Caco-2 (cell line): ENCODE results near the gene PPP1R3F. TPM values are rescaled to one million over a fixed set of nuclear protein-coding genes. Genes with fewer than 3 reads are reported as not detected.

ENCODE experiments used
- BruUV-seq: library from RNA; stranded (reverse); fragments of 400-500 nt; replicated peaks from 2 replicates; lab custom pipeline; 2021; lab: Mats Ljungman, UMichigan
- CTCF ChIA-PET: fragments of 300-600 bp; sonication (Branson Sonifier 250); formaldehyde crosslinking; loops from one replicate; lab custom pipeline; 2022; ENCODE audit warnings: antibody characterized with exemption; lab: Charles Lee
- POLR2A ChIA-PET: fragments of 300-600 bp; sonication (Branson Sonifier 250); formaldehyde crosslinking; loops from one replicate; lab custom pipeline; 2022; ENCODE audit warnings: antibody characterized with exemption; lab: Charles Lee
- DNase-seq, 2 experiments: peaks; one replicate each; pipeline versions ENCODE4 v3.0.0 to v3.0.0-alpha.2; 2020 to 2022
- H3K27me3 ChIP-seq: replicated peaks from 2 replicates; pipeline ENCODE4 v1.6.0; 2011; ENCODE audit warnings: low read length; ENCODE audit not compliant: control insufficient read depth, insufficient read depth
- H3K36me3 ChIP-seq: 2 replicates; pipeline ENCODE4 v1.5.1; 2011; ENCODE audit warnings: low read length; ENCODE audit not compliant: control insufficient read depth, insufficient read depth
- H3K4me1 ChIP-seq: fragments of 250-450 bp; sonication (Bioruptor Pico); 2 replicates; pipeline ENCODE4 v1.5.1; 2020; ENCODE audit warnings: mild to moderate bottlenecking
- H3K4me3 ChIP-seq: 2 replicates; pipeline ENCODE4 v1.5.1; 2011; ENCODE audit warnings: low read depth, mild to moderate bottlenecking, control low read depth, low read length
- H3K9me3 ChIP-seq: fragments of 250-450 bp; sonication (Bioruptor Pico); 2 replicates; pipeline ENCODE4 v1.5.1; 2020; ENCODE audit warnings: mild to moderate bottlenecking, moderate library complexity
- H3K27ac Mint-ChIP-seq: one replicate; pipeline ENCODE4 v1.8.0; 2022; ENCODE audit warnings: mixed read lengths; ENCODE audit not compliant: unreplicated experiment
- H3K27me3 Mint-ChIP-seq: one replicate; pipeline ENCODE4 v1.8.0; 2022; ENCODE audit warnings: mixed read lengths; ENCODE audit not compliant: insufficient read depth, unreplicated experiment
- H3K36me3 Mint-ChIP-seq: one replicate; pipeline ENCODE4 v1.8.0; 2022; ENCODE audit warnings: mild to moderate bottlenecking, mixed read lengths; ENCODE audit not compliant: insufficient read depth, unreplicated experiment
- H3K4me1 Mint-ChIP-seq: one replicate; pipeline ENCODE4 v1.8.0; 2022; ENCODE audit warnings: low read depth, mixed read lengths; ENCODE audit not compliant: unreplicated experiment
- H3K4me3 Mint-ChIP-seq: one replicate; pipeline ENCODE4 v1.8.0; 2022; ENCODE audit warnings: mild to moderate bottlenecking, moderate library complexity, mixed read lengths; ENCODE audit not compliant: unreplicated experiment
- H3K9me3 Mint-ChIP-seq: one replicate; pipeline ENCODE4 v1.8.0; 2022; ENCODE audit warnings: mixed read lengths; ENCODE audit not compliant: unreplicated experiment
- intact Hi-C: fragments of 100-400 bp; cut with micrococcal nuclease; formaldehyde crosslinking; loops from one replicate; pipeline ENCODE4 v1.10.0; 2022; ENCODE audit not compliant: unreplicated experiment
- total RNA-seq: library from RNA; stranded (reverse); gene quantifications from 2 replicates; pipeline ENCODE4 v1.2.3, GENCODE V29; 2022
- TF ChIP-seq, protein P1 (sequence below), 2 experiments: fragments of 200-600 bp in 1 of 2; IDR thresholded peaks; 1 replicate in 1 of 2; 2 replicates in 1 of 2; pipeline versions ENCODE4 v1.5.1 to v1.8.0; 2011 to 2022; ENCODE audit warnings: antibody characterized with exemption in 1 of 2, control low read depth in 1 of 2, inconsistent platforms in 1 of 2, low read depth in 1 of 2, low read length in 1 of 2, mild to moderate bottlenecking in 1 of 2, moderate library complexity in 1 of 2; ENCODE audit not compliant: insufficient read depth in 1 of 2, severe bottlenecking in 1 of 2, unreplicated experiment in 1 of 2

PPP1R3F gene
- total RNA-seq, 1 experiment from 2014 or later = 3.9 TPM

DNA sequence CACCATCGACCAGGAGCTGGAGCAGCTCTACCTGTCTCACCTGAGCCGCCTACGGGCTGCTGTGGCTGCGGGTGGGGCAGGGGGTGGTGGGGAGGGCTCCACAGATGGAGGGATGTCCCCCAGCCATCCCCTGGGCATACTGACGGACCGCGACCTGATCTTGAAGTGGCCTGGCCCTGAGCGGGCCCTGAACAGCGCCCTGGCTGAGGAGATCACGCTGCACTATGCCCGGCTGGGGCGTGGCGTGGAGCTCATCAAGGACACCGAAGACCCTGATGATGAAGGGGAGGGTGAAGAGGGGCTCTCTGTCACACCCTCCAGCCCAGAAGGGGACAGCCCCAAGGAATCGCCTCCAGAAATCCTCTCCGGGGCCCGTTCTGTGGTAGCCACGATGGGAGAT lies 16.5 kb downstream of the PPP1R3F start:
- Mint-ChIP-seq H3K36me3 (peaks cover 12% of the 10 kb centered on the region), H3K9me3 (no peaks in the 10 kb centered on the region), H3K4me1 (no peaks in the 10 kb centered on the region), H3K27me3 (no peaks in the 10 kb centered on the region), H3K27ac (no peak overlapping the region), H3K4me3 (no peak overlapping the region)
- intact Hi-C loops = no loop called here
- Histone ChIP-seq H3K4me1 (no peaks in the 10 kb centered on the region), H3K4me3 (no peak overlapping the region), H3K9me3 (no peaks in the 10 kb centered on the region), H3K36me3 (no peaks in the 10 kb centered on the region), H3K27me3 (no peaks in the 10 kb centered on the region)
- BruUV-seq = no TSS peak
- ChIA-PET POLR2A (no interaction called here), CTCF (no interaction called here)
- TF ChIP-seq, protein P1, sequence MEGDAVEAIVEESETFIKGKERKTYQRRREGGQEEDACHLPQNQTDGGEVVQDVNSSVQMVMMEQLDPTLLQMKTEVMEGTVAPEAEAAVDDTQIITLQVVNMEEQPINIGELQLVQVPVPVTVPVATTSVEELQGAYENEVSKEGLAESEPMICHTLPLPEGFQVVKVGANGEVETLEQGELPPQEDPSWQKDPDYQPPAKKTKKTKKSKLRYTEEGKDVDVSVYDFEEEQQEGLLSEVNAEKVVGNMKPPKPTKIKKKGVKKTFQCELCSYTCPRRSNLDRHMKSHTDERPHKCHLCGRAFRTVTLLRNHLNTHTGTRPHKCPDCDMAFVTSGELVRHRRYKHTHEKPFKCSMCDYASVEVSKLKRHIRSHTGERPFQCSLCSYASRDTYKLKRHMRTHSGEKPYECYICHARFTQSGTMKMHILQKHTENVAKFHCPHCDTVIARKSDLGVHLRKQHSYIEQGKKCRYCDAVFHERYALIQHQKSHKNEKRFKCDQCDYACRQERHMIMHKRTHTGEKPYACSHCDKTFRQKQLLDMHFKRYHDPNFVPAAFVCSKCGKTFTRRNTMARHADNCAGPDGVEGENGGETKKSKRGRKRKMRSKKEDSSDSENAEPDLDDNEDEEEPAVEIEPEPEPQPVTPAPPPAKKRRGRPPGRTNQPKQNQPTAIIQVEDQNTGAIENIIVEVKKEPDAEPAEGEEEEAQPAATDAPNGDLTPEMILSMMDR (IDR thresholded peaks at IDR 0.05; ENCODE audit: insufficient read depth in 1 of 2, low read depth in 1 of 2, low read length in 1 of 2, severe bottlenecking in 1 of 2, unreplicated experiment in 1 of 2) = no peak
- DNase-seq = no peak

DNA sequence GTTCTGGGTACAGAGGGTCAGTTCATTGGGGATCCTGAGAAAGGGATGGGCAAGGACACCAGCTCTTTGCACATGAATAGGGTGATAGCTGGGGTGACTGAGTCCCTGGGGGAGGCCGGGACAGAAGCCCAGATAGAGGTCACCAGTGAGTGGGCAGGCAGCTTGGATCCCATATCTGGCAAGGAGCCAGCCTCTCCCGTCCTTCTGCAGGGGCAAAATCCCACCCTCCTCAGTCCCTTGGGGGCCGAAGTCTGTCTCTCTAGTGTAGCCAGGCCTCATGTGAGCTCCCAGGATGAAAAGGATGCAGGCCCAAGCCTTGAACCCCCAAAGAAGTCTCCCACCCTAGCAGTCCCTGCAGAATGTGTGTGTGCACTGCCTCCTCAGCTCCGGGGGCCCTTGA lies 17.0 kb downstream of the PPP1R3F start:
- H3K4me3 Mint-ChIP-seq = no peak overlapping the region
- no peaks in the 10 kb centered on the region for H3K9me3 Mint-ChIP-seq
- DNase-seq = no peak
- no peaks in the 10 kb centered on the region for H3K36me3 ChIP-seq
- peaks cover 2% of the 10 kb centered on the region for H3K4me1 Mint-ChIP-seq
- CTCF ChIA-PET = no interaction called here
- intact Hi-C loops = no loop called here
- H3K36me3 Mint-ChIP-seq = peaks cover 12% of the 10 kb centered on the region
- POLR2A ChIA-PET = no interaction called here
- no peaks in the 10 kb centered on the region for H3K27me3 Mint-ChIP-seq
- H3K4me3 ChIP-seq = no peak overlapping the region
- H3K27ac Mint-ChIP-seq = no peak overlapping the region
- no peaks in the 10 kb centered on the region for H3K4me1 ChIP-seq
- BruUV-seq = no TSS peak
- TF ChIP-seq, protein P1 (IDR thresholded peaks at IDR 0.05; ENCODE audit: insufficient read depth in 1 of 2, low read depth in 1 of 2, low read length in 1 of 2, severe bottlenecking in 1 of 2, unreplicated experiment in 1 of 2) = no peak
- H3K27me3 ChIP-seq = no peaks in the 10 kb centered on the region
- no peaks in the 10 kb centered on the region for H3K9me3 ChIP-seq

DNA sequence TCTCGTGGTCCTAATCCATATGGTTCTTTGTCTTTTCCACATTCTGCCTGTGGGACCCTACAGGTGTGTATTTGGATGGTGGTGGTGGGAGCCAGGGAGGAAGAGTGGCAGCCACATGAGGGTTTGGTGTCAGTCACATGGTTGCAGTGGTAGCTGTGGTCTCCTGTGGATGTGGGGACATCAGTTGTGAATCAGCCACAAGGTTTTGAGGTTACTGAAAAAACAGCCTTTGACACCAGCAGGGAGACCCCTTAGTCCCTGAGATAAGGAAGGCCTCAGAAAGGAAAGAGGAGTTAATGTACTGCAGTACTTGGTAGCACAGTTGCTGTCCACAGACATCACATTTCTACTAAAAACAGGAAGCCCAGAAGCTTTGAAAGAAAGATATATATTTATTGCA lies 18.1 kb downstream of the PPP1R3F start:
- no peaks in the 10 kb centered on the region for H3K36me3 ChIP-seq
- H3K4me1 Mint-ChIP-seq = peaks cover 6% of the 10 kb centered on the region
- no TSS peak for BruUV-seq
- no peaks in the 10 kb centered on the region for H3K27me3 ChIP-seq
- H3K27me3 Mint-ChIP-seq = no peaks in the 10 kb centered on the region
- no peak overlapping the region for H3K27ac Mint-ChIP-seq
- H3K9me3 ChIP-seq = no peaks in the 10 kb centered on the region
- H3K9me3 Mint-ChIP-seq = no peaks in the 10 kb centered on the region
- TF ChIP-seq, protein P1 (IDR thresholded peaks at IDR 0.05; ENCODE audit: insufficient read depth in 1 of 2, low read depth in 1 of 2, low read length in 1 of 2, severe bottlenecking in 1 of 2, unreplicated experiment in 1 of 2) = no peak
- no peak overlapping the region for H3K4me3 ChIP-seq
- POLR2A ChIA-PET = no interaction called here
- CTCF ChIA-PET = no interaction called here
- intact Hi-C loops = no loop called here
- H3K4me1 ChIP-seq = no peaks in the 10 kb centered on the region
- no peak for DNase-seq
- peaks cover 4% of the 10 kb centered on the region for H3K36me3 Mint-ChIP-seq
- H3K4me3 Mint-ChIP-seq = no peak overlapping the region
